Fibroblast of lung (primary cell): Measurements from ENCODE around the gene PLXNA1. TPM values are rescaled to one million over a fixed set of nuclear protein-coding genes. Genes with fewer than 3 reads are reported as not detected.

Source experiments
- DNase-seq, 2 donors: peaks; one replicate each; pipeline versions ENCODE4 v3.0.0 to v3.0.0-alpha.2; 2010; ENCODE audit warnings: low read depth in 2 of 2
- H2AFZ ChIP-seq: 2 replicates; pipeline ENCODE4 v1.5.1; 2012; ENCODE audit warnings: low read length, control low read depth, inconsistent platforms
- H3K27ac ChIP-seq: 2 replicates; pipeline ENCODE4 v1.5.1; 2011; ENCODE audit warnings: low read length, control low read depth; ENCODE audit not compliant: insufficient read depth
- H3K27me3 ChIP-seq: 2 replicates; pipeline ENCODE4 v1.5.1; 2011; ENCODE audit warnings: mild to moderate bottlenecking, low read length; ENCODE audit not compliant: control insufficient read depth, insufficient read depth
- H3K36me3 ChIP-seq: 2 replicates; pipeline ENCODE4 v1.5.1; 2011; ENCODE audit warnings: low read length; ENCODE audit not compliant: control insufficient read depth, insufficient read depth
- H3K4me1 ChIP-seq: 2 replicates; pipeline ENCODE4 v1.5.1; 2011; ENCODE audit warnings: low read length; ENCODE audit not compliant: control insufficient read depth, insufficient read depth; ENCODE audit errors: extremely low read depth
- H3K4me2 ChIP-seq: 2 replicates; pipeline ENCODE4 v1.5.1; 2011; ENCODE audit warnings: low read length, control low read depth; ENCODE audit not compliant: insufficient read depth; ENCODE audit errors: extremely low read depth
- H3K4me3 ChIP-seq, 4 experiments: fragments of 200-600 bp in 1 of 4; sonication (generic) in 1 of 4; replicated peaks in 1 of 4; 2 replicates each; pipeline ENCODE4 v1.5.1; 2011 to 2016; ENCODE audit warnings: low read length in 4 of 4, low read depth in 3 of 4, mild to moderate bottlenecking in 3 of 4, control low read depth in 2 of 4, inconsistent platforms in 1 of 4, mixed read lengths in 1 of 4; ENCODE audit not compliant: insufficient read depth in 1 of 4; ENCODE audit errors: control extremely low read depth in 1 of 4
- H3K79me2 ChIP-seq: 2 replicates; pipeline ENCODE4 v1.5.1; 2012; ENCODE audit warnings: mild to moderate bottlenecking, low read length, inconsistent platforms; ENCODE audit not compliant: control insufficient read depth, insufficient read depth
- H3K9ac ChIP-seq: 2 replicates; pipeline ENCODE4 v1.5.1; 2011; ENCODE audit warnings: mild to moderate bottlenecking, low read length, control low read depth; ENCODE audit not compliant: insufficient read depth
- H3K9me3 ChIP-seq: 2 replicates; pipeline ENCODE4 v1.5.1; 2012; ENCODE audit warnings: low read depth, low read length; ENCODE audit not compliant: control insufficient read depth, insufficient read depth
- H4K20me1 ChIP-seq: 2 replicates; pipeline ENCODE4 v1.5.1; 2011; ENCODE audit warnings: low read length; ENCODE audit not compliant: control insufficient read depth, insufficient read depth; ENCODE audit errors: extremely low read depth
- CTCF ChIP-seq, 2 donors: IDR thresholded peaks in 1 of 2; conservative IDR thresholded peaks in 1 of 2; 1 replicate in 1 of 2; 2 replicates in 1 of 2; pipeline ENCODE4 v1.5.1; 2011 to 2012; ENCODE audit warnings: low read length in 2 of 2, control low read depth in 1 of 2, inconsistent platforms in 1 of 2, low read depth in 1 of 2, mild to moderate bottlenecking in 1 of 2
- EZH2 ChIP-seq: IDR thresholded peaks from 2 replicates; pipeline ENCODE4 v1.5.1; 2012; ENCODE audit warnings: low read length, control low read depth, mild to moderate bottlenecking; ENCODE audit errors: missing control alignments
- polyA plus RNA-seq, 2 donors: library from polyadenylated mRNA; depleted of rRNA in 1 of 2; stranded (reverse) in 1 of 2; unstranded in 1 of 2; fragments of >200 nt; gene quantifications; 2 replicates each; pipeline ENCODE4 v1.2.1, GENCODE V29; 2011 to 2012; ENCODE audit warnings: missing spikeins in 1 of 2
- total RNA-seq: library from RNA; depleted of rRNA; stranded (reverse); fragments of >200 nt; gene quantifications from 2 replicates; pipeline ENCODE4 v1.2.1, GENCODE V29; 2014

The PLXNA1 gene
- total and polyA plus RNA-seq, 2 donors (not counting 1 experiment from before 2014, with no cell fraction given), result 21.1 to 48.6 TPM

DNA sequence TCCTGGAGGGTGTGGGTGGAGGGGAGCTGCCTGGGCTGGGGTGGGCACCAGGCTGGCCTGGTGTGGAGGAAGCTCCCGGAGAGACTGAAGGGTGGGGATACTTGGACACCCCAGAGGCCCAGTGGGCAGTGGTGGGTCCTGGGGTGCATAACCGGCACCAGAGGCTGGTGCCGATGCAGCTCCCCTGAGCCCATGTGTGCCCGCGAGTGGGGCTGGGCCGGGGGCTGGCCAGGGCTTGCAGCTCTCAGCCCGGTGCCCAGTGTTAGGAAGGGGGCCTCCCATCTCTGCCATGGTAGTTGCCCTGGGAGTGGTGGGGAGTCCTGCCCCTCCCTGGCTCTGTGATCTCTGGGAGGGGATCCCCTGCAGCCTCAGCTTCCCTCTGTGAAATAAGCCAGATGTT is 9.3 kb downstream of the PLXNA1 start:
- TF ChIP-seq EZH2 (no peak), CTCF (conservative IDR thresholded peaks at IDR 0.05 in 1 of 2, IDR thresholded peaks at IDR 0.05 in 1 of 2; ENCODE audit: low read depth in 1 of 2, low read length in 2 of 2) (no peak)
- Histone ChIP-seq H3K4me3 (no peak overlapping the region), H3K79me2 (peaks cover 46% of the 10 kb centered on the region), H3K9ac (no peak overlapping the region), H3K4me1 (peaks cover 5% of the 10 kb centered on the region), H3K27me3 (no peaks in the 10 kb centered on the region), H3K9me3 (no peaks in the 10 kb centered on the region), H3K27ac (no peak overlapping the region), H2AFZ (no peak overlapping the region), H3K4me2 (no peak overlapping the region), H4K20me1 (no peaks in the 10 kb centered on the region), H3K36me3 (peaks cover 26% of the 10 kb centered on the region)
- DNase-seq, result no peak

DNA sequence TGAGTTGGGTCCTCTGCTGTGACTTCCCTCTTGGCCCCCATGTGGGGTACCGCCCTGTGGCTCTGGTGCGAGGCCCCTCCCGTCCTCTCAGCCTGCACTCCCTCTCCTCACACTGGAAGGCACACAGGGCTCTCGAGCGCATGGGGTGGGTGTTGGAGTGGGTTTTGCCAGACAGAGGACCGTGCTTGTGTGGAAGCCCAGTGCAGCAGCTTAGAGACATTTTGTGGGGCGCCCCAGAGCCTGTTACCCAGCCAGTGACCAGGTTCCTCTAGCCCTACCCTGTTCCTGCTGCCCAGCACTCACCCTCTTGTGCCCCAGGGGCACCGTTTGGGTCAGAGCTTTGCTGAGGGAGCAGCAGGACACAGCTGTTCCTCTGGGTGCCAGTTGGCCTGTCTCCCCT is 9.9 kb downstream of the PLXNA1 start:
- H3K9ac ChIP-seq, result no peak overlapping the region
- peaks cover 26% of the 10 kb centered on the region for H3K36me3 ChIP-seq
- no peak for DNase-seq
- H2AFZ ChIP-seq, result no peak overlapping the region
- no peak overlapping the region for H3K4me2 ChIP-seq
- no peak for TF ChIP-seq CTCF (conservative IDR thresholded peaks at IDR 0.05 in 1 of 2, IDR thresholded peaks at IDR 0.05 in 1 of 2; ENCODE audit: low read depth in 1 of 2, low read length in 2 of 2)
- TF ChIP-seq EZH2, result no peak
- peaks cover 5% of the 10 kb centered on the region for H3K4me1 ChIP-seq
- H3K27me3 ChIP-seq, result no peaks in the 10 kb centered on the region
- no peak overlapping the region for H3K4me3 ChIP-seq
- no peak overlapping the region for H3K27ac ChIP-seq
- H3K79me2 ChIP-seq, result peaks cover 43% of the 10 kb centered on the region
- H4K20me1 ChIP-seq, result no peaks in the 10 kb centered on the region
- H3K9me3 ChIP-seq, result no peaks in the 10 kb centered on the region

DNA sequence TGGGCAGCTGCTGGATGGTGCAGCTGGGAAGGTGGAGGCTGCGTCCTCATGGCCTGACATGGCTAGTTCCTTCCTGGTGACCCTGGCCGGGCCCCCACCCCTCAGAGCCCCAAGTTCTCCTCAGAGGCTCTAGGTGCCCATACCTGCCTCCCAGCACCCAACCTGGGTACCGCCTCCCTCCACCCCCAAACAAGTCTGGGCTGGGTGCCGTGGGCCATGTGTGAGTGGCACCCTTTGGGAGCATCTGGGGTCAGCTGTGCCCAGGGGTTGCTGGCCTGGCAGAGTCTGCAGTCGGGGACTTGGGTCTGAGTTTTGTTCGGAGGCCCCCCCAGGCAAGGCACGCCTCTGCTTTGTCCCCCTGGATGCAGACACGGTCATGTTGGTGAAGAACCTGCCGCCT is 10.5 kb downstream of the PLXNA1 start:
- Histone ChIP-seq H3K4me1 (peaks cover 5% of the 10 kb centered on the region), H3K79me2 (peaks cover 39% of the 10 kb centered on the region), H3K36me3 (peaks cover 25% of the 10 kb centered on the region), H3K27ac (no peak overlapping the region), H3K9ac (no peak overlapping the region), H3K27me3 (no peaks in the 10 kb centered on the region), H3K9me3 (no peaks in the 10 kb centered on the region), H3K4me2 (no peak overlapping the region), H2AFZ (no peak overlapping the region), H3K4me3 (no peak overlapping the region), H4K20me1 (no peaks in the 10 kb centered on the region)
- TF ChIP-seq EZH2 (no peak), CTCF (conservative IDR thresholded peaks at IDR 0.05 in 1 of 2, IDR thresholded peaks at IDR 0.05 in 1 of 2; ENCODE audit: low read depth in 1 of 2, low read length in 2 of 2) (no peak)
- DNase-seq, result no peak
